SK-N-SH (cell line): ENCODE measurements around the gene ZFYVE16. TPM values are rescaled to one million over a fixed set of nuclear protein-coding genes. Genes with fewer than 3 reads are reported as not detected.

Experiments
- CTCF ChIA-PET: fragments of 300-600, 350-600 bp; formaldehyde crosslinking; extraction: SDS; loops from one replicate; lab custom pipeline; 2021; lab: Yijun Ruan, JAX
- POLR2A ChIA-PET: fragments of 350-600 bp; sonication (Branson Sonifier 250); formaldehyde crosslinking; extraction: SDS; loops from one replicate; lab custom pipeline; 2020; ENCODE audit warnings: antibody characterized with exemption, inconsistent platforms; lab: Yijun Ruan, JAX
- DNase-seq: peaks from one replicate; pipeline ENCODE4 v3.0.0; 2012
- H2AFZ ChIP-seq: fragments of 200-600 bp; sonication (generic); 2 replicates; pipeline ENCODE4 v1.8.1; 2016; ENCODE audit warnings: antibody characterized with exemption, mild to moderate bottlenecking, low read depth
- H3F3A ChIP-seq: fragments of 200-600 bp; sonication (generic); replicated peaks from 2 replicates; pipeline ENCODE3; 2016; ENCODE audit warnings: antibody characterized with exemption, mild to moderate bottlenecking; ENCODE audit not compliant: insufficient read depth
- H3K27ac ChIP-seq, 2 experiments: fragments of 200-500 bp in 1 of 2; fragments of 200-600 bp in 1 of 2; sonication (Bioruptor generic) in 1 of 2; sonication (generic), shearing (Covaris generic) in 1 of 2; 2 replicates each; pipeline versions ENCODE4 v1.5.1 to v1.6.1; 2014 to 2016; ENCODE audit warnings: low read depth in 2 of 2, inconsistent platforms in 1 of 2, low read length in 1 of 2, mild to moderate bottlenecking in 1 of 2, mixed read lengths in 1 of 2
- H3K27me3 ChIP-seq: fragments of 200-600 bp; sonication (generic), shearing (Covaris generic); 2 replicates; pipeline ENCODE4 v1.6.1; 2016; ENCODE audit warnings: mixed run types; ENCODE audit not compliant: insufficient read depth
- H3K36me3 ChIP-seq, 2 experiments: fragments of 200-500 bp in 1 of 2; fragments of 200-600 bp in 1 of 2; sonication (Bioruptor generic) in 1 of 2; sonication (generic) in 1 of 2; replicated peaks in 1 of 2; 2 replicates each; pipeline versions ENCODE3 to v1.5.1; 2014 to 2016; ENCODE audit warnings: low read length in 1 of 2, mild to moderate bottlenecking in 1 of 2; ENCODE audit not compliant: insufficient read depth in 2 of 2, control insufficient read depth in 1 of 2
- H3K4me1 ChIP-seq, 2 experiments: fragments of 200-500 bp in 1 of 2; fragments of 200-600 bp in 1 of 2; sonication (Bioruptor generic) in 1 of 2; sonication (generic), shearing (Covaris generic) in 1 of 2; 2 replicates each; pipeline versions ENCODE4 v1.5.1 to v1.6.1; 2014 to 2016; ENCODE audit warnings: low read depth in 1 of 2, low read length in 1 of 2, mixed run types in 1 of 2; ENCODE audit not compliant: insufficient read depth in 2 of 2, control insufficient read depth in 1 of 2
- H3K4me2 ChIP-seq: fragments of 200-600 bp; sonication (generic), shearing (Covaris generic); 2 replicates; pipeline ENCODE4 v1.6.1; 2017; ENCODE audit warnings: mixed run types
- H3K4me3 ChIP-seq, 2 experiments: fragments of 200-500 bp in 1 of 2; fragments of 200-600 bp in 1 of 2; sonication (Bioruptor generic) in 1 of 2; sonication (generic), shearing (Covaris generic) in 1 of 2; 2 replicates each; pipeline versions ENCODE4 v1.5.1 to v1.8.1; 2014 to 2016; ENCODE audit warnings: low read depth in 2 of 2, inconsistent platforms in 1 of 2, low read length in 1 of 2, mild to moderate bottlenecking in 1 of 2, mixed read lengths in 1 of 2, moderate library complexity in 1 of 2
- H3K79me2 ChIP-seq: fragments of 200-600 bp; sonication (generic); 2 replicates; pipeline ENCODE4 v1.8.1; 2017; ENCODE audit warnings: mild to moderate bottlenecking; ENCODE audit not compliant: insufficient read depth
- H3K9ac ChIP-seq: fragments of 200-600 bp; sonication (generic); 2 replicates; pipeline ENCODE4 v1.6.1; 2017; ENCODE audit warnings: mixed run types
- H3K9me2 ChIP-seq: fragments of 200-600 bp; sonication (generic); 2 replicates; pipeline ENCODE4 v1.6.1; 2017; ENCODE audit warnings: mixed run types
- H3K9me3 ChIP-seq: fragments of 200-600 bp; sonication (generic); 2 replicates; pipeline ENCODE4 v1.6.1; 2017; ENCODE audit warnings: mixed run types, mild to moderate bottlenecking, moderate library complexity
- H4K20me1 ChIP-seq: fragments of 200-600 bp; sonication (generic); 2 replicates; pipeline ENCODE4 v1.6.1; 2017; ENCODE audit warnings: mild to moderate bottlenecking, mixed run types; ENCODE audit not compliant: insufficient read depth
- CHD2 ChIP-seq: fragments of 150-350 bp; IDR thresholded peaks from 2 replicates; pipeline ENCODE4 v1.6.1; 2018; ENCODE audit warnings: low read length; ENCODE audit not compliant: partially characterized antibody
- CTCF ChIP-seq: fragments of 200-600 bp; sonication (generic); IDR thresholded peaks from 2 replicates; pipeline ENCODE4 v1.6.1; 2017; ENCODE audit warnings: antibody characterized with exemption, mild to moderate bottlenecking, moderate library complexity
- ELF1 ChIP-seq: IDR thresholded peaks from 2 replicates; pipeline ENCODE4 v1.4.0; 2012
- EP300 ChIP-seq, 2 experiments: IDR thresholded peaks; 2 replicates each; pipeline versions ENCODE4 v1.4.0 to v1.6.1; 2012; ENCODE audit warnings: borderline replicate concordance in 1 of 2, low read depth in 1 of 2, low read length in 1 of 2
- FOSL2 ChIP-seq: IDR thresholded peaks from 2 replicates; pipeline ENCODE4 v1.4.0; 2012; ENCODE audit warnings: low read depth, mild to moderate bottlenecking, moderate library complexity, borderline replicate concordance
- FOXJ3 ChIP-seq: sonication (generic); formaldehyde crosslinking; IDR thresholded peaks from 2 replicates; pipeline ENCODE4 v1.5.1; 2020; ENCODE audit warnings: mild to moderate bottlenecking, missing genetic modification reagents
- IRF3 ChIP-seq: fragments of 150-350 bp; IDR thresholded peaks from 2 replicates; pipeline ENCODE4 v1.6.1; 2016; ENCODE audit warnings: mild to moderate bottlenecking, low read depth, low read length
- MAX ChIP-seq: IDR thresholded peaks from 2 replicates; pipeline ENCODE4 v1.4.0; 2012; ENCODE audit warnings: low read depth
- MEF2A ChIP-seq: IDR thresholded peaks from 2 replicates; pipeline ENCODE4 v1.4.0; 2012; ENCODE audit warnings: low read depth, borderline replicate concordance
- NRF1 ChIP-seq: IDR thresholded peaks from 2 replicates; pipeline ENCODE4 v1.6.1; 2012; ENCODE audit warnings: low read depth, mild to moderate bottlenecking, low read length
- PBX3 ChIP-seq: IDR thresholded peaks from 2 replicates; pipeline ENCODE4; 2012
- RAD21 ChIP-seq: IDR thresholded peaks from 2 replicates; pipeline ENCODE4 v1.6.1; 2012; ENCODE audit warnings: mild to moderate bottlenecking, low read length
- RFX5 ChIP-seq: IDR thresholded peaks from 2 replicates; pipeline ENCODE4 v1.6.1; 2012; ENCODE audit warnings: mild to moderate bottlenecking, improper control_type of control experiment, low read length
- RXRA ChIP-seq: IDR thresholded peaks from 2 replicates; pipeline ENCODE4 v1.4.0; 2012; ENCODE audit warnings: low read depth, mild to moderate bottlenecking, borderline replicate concordance
- SIN3A ChIP-seq: IDR thresholded peaks from 2 replicates; pipeline ENCODE4 v1.6.1; 2012; ENCODE audit warnings: low read depth, mild to moderate bottlenecking, low read length, moderate library complexity, borderline replicate concordance
- SMC3 ChIP-seq: IDR thresholded peaks from 2 replicates; pipeline ENCODE4 v1.6.1; 2012; ENCODE audit warnings: low read depth, low read length, improper control_type of control experiment
- TAF1 ChIP-seq: IDR thresholded peaks from 2 replicates; pipeline ENCODE4 v1.6.1; 2012; ENCODE audit warnings: low read depth, mild to moderate bottlenecking, low read length, moderate library complexity, borderline replicate concordance
- TCF12 ChIP-seq: IDR thresholded peaks from 2 replicates; pipeline ENCODE4 v1.4.0; 2012
- USF2 ChIP-seq: fragments of 150-350 bp; IDR thresholded peaks from 2 replicates; pipeline ENCODE4 v1.6.1; 2017; ENCODE audit warnings: antibody characterized with exemption, low read length, low read depth, borderline replicate concordance
- YY1 ChIP-seq: IDR thresholded peaks from 2 replicates; pipeline ENCODE4 v1.4.0; 2012; ENCODE audit warnings: low read depth, mild to moderate bottlenecking
- WGBS: methylation state at CpG from one replicate; pipeline ENCODE4 v1.1.6; 2017; ENCODE audit warnings: low lambda C conversion rate; 5-methylcytosine and 5-hydroxymethylcytosine counted together
- polyA plus RNA-seq, 3 experiments: library from polyadenylated mRNA; depleted of rRNA; stranded (reverse); fragments of >200 nt; gene quantifications; 2 replicates each; pipeline ENCODE4 v1.2.3, GENCODE V29; 2012

ZFYVE16 gene
- polyA plus RNA-seq, 1 of the 3 experiments (the other 2 are of a cell fraction): 3.3 TPM

- POLR2A ChIA-PET: no interaction called here
- TF ChIP-seq FOXJ3 (no peak), ELF1 (no peak), IRF3 (no peak), MEF2A (no peak), SMC3 (peak; percentile 38), SIN3A (no peak), CTCF (peak; percentile 61), YY1 (no peak), PBX3 (no peak), NRF1 (no peak), RXRA (no peak), RAD21 (peak; percentile 54)
- Histone ChIP-seq H3K9me3 (peaks cover 19% of the 10 kb centered on the region; the same call in 1 of the 2 replicates), H3K9me2 (no peaks in the 10 kb centered on the region), H3K27ac (no peak overlapping the region), H3K4me3 (no peak overlapping the region; a peak in 1 of 4 replicates), H3K36me3 (peaks cover 26 to 80% of the 10 kb centered on the region in 2 experiments), H4K20me1 (no peaks in the 10 kb centered on the region), H3F3A (peaks cover 5% of the 10 kb centered on the region), H3K27me3 (no peaks in the 10 kb centered on the region), H3K4me2 (no peak overlapping the region), H3K4me1 (no peaks in the 10 kb centered on the region), H2AFZ (no peak overlapping the region), H3K79me2 (no peaks in the 10 kb centered on the region), H3K9ac (no peak overlapping the region)
- DNase-seq: peak; percentile 28
- CTCF ChIA-PET: interaction anchor here (0.6 to 2.0 kb wide), 14 partner anchors 9 to 701 kb away, joined by 3 to 14 read pairs (median 4); no protein-coding TSS in a partner anchor
- WGBS: 96% methylated on average over 3 of the region's 3 CpGs
These were observed 73.4 kb downstream of the ZFYVE16 start for GRCh38 chr5:80481019-80481893.

- H3K27me3 ChIP-seq: no peaks in the 10 kb centered on the region
- no peaks in the 10 kb centered on the region for H4K20me1 ChIP-seq
- no peak overlapping the region for H3K27ac ChIP-seq
- no peaks in the 10 kb centered on the region for H3K79me2 ChIP-seq
- H3K4me3 ChIP-seq: no peak overlapping the region
- H3K9me2 ChIP-seq: no peaks in the 10 kb centered on the region
- H2AFZ ChIP-seq: no peak overlapping the region
- no peak for DNase-seq
- peaks cover 23 to 67% of the 10 kb centered on the region in 2 experiments for H3K36me3 ChIP-seq
- peaks cover 19% of the 10 kb centered on the region; the same call in 1 of the 2 replicates for H3K9me3 ChIP-seq
- no peaks in the 10 kb centered on the region; a peak in 1 of 4 replicates for H3K4me1 ChIP-seq
- peaks cover under 1% of the 10 kb centered on the region for H3F3A ChIP-seq
- no peak overlapping the region for H3K9ac ChIP-seq
- ChIA-PET CTCF (no interaction called here), POLR2A (no interaction called here)
- H3K4me2 ChIP-seq: no peak overlapping the region
- 82% methylated on average over 4 of the region's 4 CpGs for WGBS
- no peak for TF ChIP-seq CHD2
- no peak for TF ChIP-seq RFX5
- no peak for TF ChIP-seq YY1
- no peak for TF ChIP-seq TAF1
- TF ChIP-seq PBX3: no peak
- TF ChIP-seq RAD21: no peak
- TF ChIP-seq FOXJ3: no peak
- TF ChIP-seq MAX: no peak
- TF ChIP-seq EP300 (IDR thresholded peaks at IDR 0.05; ENCODE audit: borderline replicate concordance in 1 of 2, low read depth in 1 of 2, low read length in 1 of 2): no peak
- no peak for TF ChIP-seq FOSL2
- TF ChIP-seq TCF12: no peak
- TF ChIP-seq USF2: no peak
These were observed 74.7 kb downstream of the ZFYVE16 start for GRCh38 chr5:80482578-80482977.
